Activated CD4-positive, alpha-beta T cell treated with anti-CD3 and anti-CD28 coated beads, Interleukin-2, amount 10 ng/mL, durations not matched to agents 7 days and 5 days (primary cell): Measurements from ENCODE around the gene MYPN. TPM values are rescaled to one million over a fixed set of nuclear protein-coding genes. Genes with fewer than 3 reads are reported as not detected.

Source experiments
- CTCF ChIA-PET: fragments of 350-600 bp; sonication (Branson Sonifier 250); formaldehyde crosslinking; loops from one replicate; lab custom pipeline; 2021; ENCODE audit warnings: antibody characterized with exemption; lab: Charles Lee
- POLR2A ChIA-PET: fragments of 350-600 bp; sonication (Branson Sonifier 250); formaldehyde crosslinking; loops from one replicate; lab custom pipeline; 2021; ENCODE audit warnings: antibody characterized with exemption; lab: Charles Lee
- DNase-seq: peaks from one replicate; pipeline ENCODE4 v3.0.0-alpha.2; 2020
- H3K27ac Mint-ChIP-seq: one replicate; pipeline ENCODE4 v1.8.0; 2021; ENCODE audit warnings: mild to moderate bottlenecking, moderate library complexity, mixed read lengths
- H3K27me3 Mint-ChIP-seq: one replicate; pipeline ENCODE4 v1.8.0; 2021; ENCODE audit warnings: mixed read lengths
- H3K36me3 Mint-ChIP-seq: one replicate; pipeline ENCODE4 v1.8.0; 2021; ENCODE audit warnings: low read depth, mixed read lengths
- H3K4me1 Mint-ChIP-seq: one replicate; pipeline ENCODE4 v1.8.0; 2021; ENCODE audit warnings: mixed read lengths
- H3K4me3 Mint-ChIP-seq: one replicate; pipeline ENCODE4 v1.8.0; 2021; ENCODE audit warnings: mild to moderate bottlenecking, moderate library complexity, mixed read lengths
- H3K9me3 Mint-ChIP-seq: one replicate; pipeline ENCODE4 v1.8.0; 2021; ENCODE audit warnings: mixed read lengths
- total RNA-seq, 2 experiments: library from RNA; stranded (reverse); gene quantifications; one replicate each; pipeline ENCODE4 v1.2.3, GENCODE V29; 2021

The MYPN gene
- total RNA-seq, 2 experiments from 2014 or later: not detected

DNA sequence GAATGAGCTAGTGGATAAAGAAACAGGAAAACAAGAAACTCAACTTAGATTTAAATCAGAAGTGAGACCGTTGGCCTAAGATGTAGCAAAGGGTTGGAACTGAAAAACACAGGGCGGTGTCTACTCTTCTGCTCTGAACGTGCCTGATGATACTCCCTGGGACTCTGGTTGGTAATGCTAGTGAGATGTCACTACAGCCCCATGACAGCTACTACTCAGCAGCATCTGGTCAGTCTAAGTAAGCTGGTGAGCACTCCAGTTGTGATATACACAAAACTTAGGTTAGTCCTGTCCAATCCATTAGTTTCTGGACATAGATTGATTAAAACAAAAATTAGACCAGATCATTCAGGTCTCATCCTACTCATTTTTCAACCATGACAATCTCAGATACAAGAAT is 15.4 kb downstream of the MYPN start:
- H3K27me3 Mint-ChIP-seq: peaks cover 7% of the 10 kb centered on the region
- H3K9me3 Mint-ChIP-seq: no peaks in the 10 kb centered on the region
- no peaks in the 10 kb centered on the region for H3K4me1 Mint-ChIP-seq
- no peak for DNase-seq
- ChIA-PET POLR2A (no interaction called here), CTCF (no interaction called here)
- H3K36me3 Mint-ChIP-seq: no peaks in the 10 kb centered on the region
- H3K4me3 Mint-ChIP-seq: no peak overlapping the region
- H3K27ac Mint-ChIP-seq: no peak overlapping the region

DNA sequence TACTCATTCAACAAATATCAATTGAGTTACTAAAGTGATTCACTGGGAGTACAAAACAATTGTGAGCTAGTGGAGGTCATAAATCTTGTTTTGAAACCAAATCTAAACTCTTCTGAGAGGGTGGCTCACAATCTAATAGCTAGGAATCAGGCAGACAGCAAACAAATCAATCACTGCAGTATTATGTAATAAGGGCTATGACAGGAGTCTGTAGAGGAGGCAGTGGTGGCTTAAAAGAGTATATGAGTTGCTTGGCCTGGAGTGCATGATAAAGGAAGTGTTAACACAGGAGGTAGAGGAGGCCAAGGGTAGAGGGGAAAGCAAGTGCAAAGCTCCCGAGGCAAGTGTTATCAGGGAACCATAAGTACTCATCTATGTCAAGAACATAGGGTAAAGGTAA is 16.5 kb downstream of the MYPN start:
- H3K27ac Mint-ChIP-seq: no peak overlapping the region
- DNase-seq: no peak
- H3K4me3 Mint-ChIP-seq: no peak overlapping the region
- peaks cover 4% of the 10 kb centered on the region for H3K27me3 Mint-ChIP-seq
- H3K36me3 Mint-ChIP-seq: no peaks in the 10 kb centered on the region
- ChIA-PET CTCF (no interaction called here), POLR2A (no interaction called here)
- no peaks in the 10 kb centered on the region for H3K4me1 Mint-ChIP-seq
- H3K9me3 Mint-ChIP-seq: no peaks in the 10 kb centered on the region

DNA sequence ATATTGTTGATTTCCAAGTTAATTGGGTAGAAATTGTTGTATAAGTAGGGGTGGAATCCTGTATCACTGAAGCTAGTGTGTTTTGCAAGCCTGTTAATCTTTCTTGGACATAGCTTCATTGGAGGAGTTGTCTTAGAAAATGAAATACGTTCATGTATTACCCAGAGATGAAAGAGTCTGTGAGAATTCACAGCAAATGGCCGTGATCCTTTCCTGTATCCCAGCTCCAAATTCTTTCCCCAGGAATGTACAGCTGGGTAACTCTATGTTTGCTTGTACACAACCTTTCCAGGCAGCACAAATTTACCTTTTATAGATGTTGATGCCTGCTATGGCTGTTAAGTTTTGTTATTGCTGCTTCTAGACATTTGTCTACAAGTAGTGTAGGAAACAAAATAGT is 18.7 kb downstream of the MYPN start:
- no peak for DNase-seq
- Mint-ChIP-seq H3K27me3 (peaks cover 4% of the 10 kb centered on the region), H3K36me3 (no peaks in the 10 kb centered on the region), H3K4me1 (no peaks in the 10 kb centered on the region), H3K27ac (no peak overlapping the region), H3K4me3 (no peak overlapping the region), H3K9me3 (no peaks in the 10 kb centered on the region)
- ChIA-PET POLR2A (no interaction called here), CTCF (no interaction called here)

DNA sequence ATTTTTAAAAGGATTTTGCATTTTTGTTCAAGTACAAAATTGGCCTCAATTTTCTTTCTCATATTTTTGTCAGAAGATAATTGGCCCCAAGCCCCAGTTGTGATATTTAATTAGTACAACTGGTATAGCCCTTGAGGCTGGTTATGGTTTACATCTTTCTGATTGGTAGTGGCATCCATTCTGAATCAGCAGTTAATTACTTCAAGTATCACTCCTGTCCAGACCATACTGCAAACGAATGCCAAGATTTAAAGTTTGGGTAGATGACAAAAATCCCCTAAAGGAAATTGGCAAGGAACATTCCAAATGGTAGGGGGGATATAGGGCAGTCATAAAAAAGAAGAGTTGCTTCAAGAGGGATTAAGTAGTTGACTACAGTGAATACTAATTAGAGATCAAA is 23.1 kb downstream of the MYPN start:
- DNase-seq: no peak
- Mint-ChIP-seq H3K9me3 (no peaks in the 10 kb centered on the region), H3K4me1 (no peaks in the 10 kb centered on the region), H3K27ac (no peak overlapping the region), H3K4me3 (no peak overlapping the region), H3K36me3 (no peaks in the 10 kb centered on the region), H3K27me3 (no peaks in the 10 kb centered on the region)
- POLR2A ChIA-PET: no interaction called here
- CTCF ChIA-PET: no interaction called here

DNA sequence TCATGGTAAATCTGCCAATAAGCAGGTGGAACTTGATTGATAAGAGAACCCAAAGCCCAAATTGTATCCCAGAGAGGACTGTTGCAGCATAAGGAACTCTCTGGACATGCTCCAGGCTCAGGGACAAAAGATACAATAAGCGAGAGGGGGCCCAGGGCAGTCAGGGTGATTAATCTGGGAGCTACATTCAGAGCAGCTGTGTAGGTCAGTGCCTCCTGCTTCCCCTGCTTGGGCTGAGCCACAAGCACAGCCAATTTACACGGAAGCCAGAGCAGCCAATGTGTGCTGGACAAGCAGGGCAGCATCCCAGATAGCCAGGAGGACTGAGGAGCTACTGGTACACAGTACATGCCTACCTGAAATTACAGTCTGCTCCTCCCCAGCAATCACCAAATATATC is 24.2 kb downstream of the MYPN start:
- DNase-seq: no peak
- CTCF ChIA-PET: interaction anchor here (0.6 to 1.3 kb wide), 2 partner anchors 12 to 41 kb away, joined by 3 read pairs; no protein-coding TSS in a partner anchor
- no peaks in the 10 kb centered on the region for H3K36me3 Mint-ChIP-seq
- H3K27ac Mint-ChIP-seq: no peak overlapping the region
- no peaks in the 10 kb centered on the region for H3K9me3 Mint-ChIP-seq
- H3K4me1 Mint-ChIP-seq: no peaks in the 10 kb centered on the region
- POLR2A ChIA-PET: no interaction called here
- H3K4me3 Mint-ChIP-seq: no peak overlapping the region
- no peaks in the 10 kb centered on the region for H3K27me3 Mint-ChIP-seq

DNA sequence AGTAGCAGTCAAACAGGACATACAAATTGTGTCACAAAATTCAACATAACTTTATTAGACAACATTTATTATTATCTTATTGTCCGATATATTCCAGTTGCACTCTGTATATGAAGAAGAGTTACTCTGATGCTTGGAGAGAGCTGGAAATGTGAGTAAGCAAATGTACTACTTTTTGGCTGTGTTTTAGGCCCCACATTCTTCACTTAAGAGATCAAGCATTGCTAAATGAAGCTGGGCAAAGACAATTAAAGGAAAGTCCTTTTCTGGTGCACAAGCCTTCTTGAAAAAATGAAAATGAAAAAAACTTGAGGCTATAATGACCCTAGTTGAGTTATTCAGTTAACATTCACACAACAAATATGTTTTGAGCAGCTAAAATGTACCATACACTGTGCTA is 26.1 kb downstream of the MYPN start:
- H3K36me3 Mint-ChIP-seq: no peaks in the 10 kb centered on the region
- DNase-seq: no peak
- ChIA-PET CTCF (interaction anchor here (0.6 kb wide), 1 partner anchor 278 kb away, joined by 3 read pairs; no protein-coding TSS in a partner anchor), POLR2A (no interaction called here)
- H3K4me1 Mint-ChIP-seq: no peaks in the 10 kb centered on the region
- H3K27ac Mint-ChIP-seq: no peak overlapping the region
- no peaks in the 10 kb centered on the region for H3K9me3 Mint-ChIP-seq
- no peak overlapping the region for H3K4me3 Mint-ChIP-seq
- peaks cover 5% of the 10 kb centered on the region for H3K27me3 Mint-ChIP-seq

DNA sequence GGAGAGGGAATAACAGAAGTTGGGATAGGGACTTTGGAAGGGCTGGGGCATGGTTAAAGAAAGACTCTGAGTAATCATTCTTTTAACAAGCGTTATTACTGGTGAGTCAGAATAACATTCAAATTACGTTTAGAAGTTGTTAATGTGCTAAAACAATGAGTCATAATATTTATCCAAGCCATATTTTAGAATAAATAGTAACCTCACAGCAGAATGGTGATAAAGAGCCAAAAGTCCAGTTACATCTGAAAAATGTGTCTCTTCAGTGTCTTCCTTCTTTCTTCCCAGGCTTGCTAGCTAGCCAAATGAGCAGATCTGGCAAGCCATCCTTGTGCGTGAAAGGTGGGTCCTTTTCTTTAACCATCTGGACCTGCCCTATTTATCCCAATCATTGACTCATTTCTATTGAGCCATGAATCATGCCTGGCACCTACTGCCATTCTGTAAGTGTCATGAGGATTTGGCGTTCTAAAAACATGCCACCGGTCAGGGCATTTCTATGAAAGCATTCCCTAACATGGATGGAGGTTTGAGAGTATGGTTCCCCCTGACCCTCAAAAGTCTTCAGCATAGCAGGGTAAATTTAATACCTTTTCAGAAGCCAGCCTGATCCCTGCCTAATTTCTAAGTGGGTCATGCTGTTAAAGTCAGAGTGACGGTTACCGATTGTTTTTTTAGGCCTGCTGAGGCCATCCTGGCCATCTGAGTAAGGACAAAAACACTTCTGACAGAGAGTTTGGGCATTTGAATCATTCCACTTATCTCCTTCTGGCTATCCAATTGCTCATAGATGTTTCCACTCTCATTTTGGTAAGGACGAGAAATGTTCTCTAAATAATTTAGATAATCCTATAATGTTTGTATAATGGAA is 26.9 kb downstream of the MYPN start:
- peaks cover 5% of the 10 kb centered on the region for H3K27me3 Mint-ChIP-seq
- POLR2A ChIA-PET: no interaction called here
- no peaks in the 10 kb centered on the region for H3K4me1 Mint-ChIP-seq
- CTCF ChIA-PET: no interaction called here
- H3K4me3 Mint-ChIP-seq: no peak overlapping the region
- H3K36me3 Mint-ChIP-seq: no peaks in the 10 kb centered on the region
- no peaks in the 10 kb centered on the region for H3K9me3 Mint-ChIP-seq
- DNase-seq: no peak
- H3K27ac Mint-ChIP-seq: no peak overlapping the region

DNA sequence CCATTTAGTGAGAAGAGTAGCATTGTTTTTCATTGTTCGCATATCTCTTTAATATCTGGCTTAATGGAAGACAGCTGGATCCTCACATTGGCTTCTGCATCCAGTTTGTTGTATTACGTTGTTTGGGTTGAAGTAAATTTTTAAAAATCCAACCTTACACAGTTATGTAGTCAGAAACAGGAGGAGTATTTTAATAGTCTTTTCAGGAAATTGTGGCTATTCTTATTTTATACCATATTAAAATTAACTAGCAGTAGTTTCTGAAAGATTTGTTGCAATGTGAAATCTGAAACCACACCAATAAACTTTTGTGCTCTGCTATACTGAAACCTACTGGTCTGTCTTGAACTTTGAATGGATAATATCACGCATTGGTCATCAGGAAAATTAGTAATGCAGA is 27.9 kb downstream of the MYPN start:
- Mint-ChIP-seq H3K36me3 (no peaks in the 10 kb centered on the region), H3K27ac (no peak overlapping the region), H3K27me3 (peaks cover 5% of the 10 kb centered on the region), H3K4me3 (no peak overlapping the region), H3K9me3 (no peaks in the 10 kb centered on the region), H3K4me1 (no peaks in the 10 kb centered on the region)
- DNase-seq: no peak
- POLR2A ChIA-PET: no interaction called here
- CTCF ChIA-PET: no interaction called here

DNA sequence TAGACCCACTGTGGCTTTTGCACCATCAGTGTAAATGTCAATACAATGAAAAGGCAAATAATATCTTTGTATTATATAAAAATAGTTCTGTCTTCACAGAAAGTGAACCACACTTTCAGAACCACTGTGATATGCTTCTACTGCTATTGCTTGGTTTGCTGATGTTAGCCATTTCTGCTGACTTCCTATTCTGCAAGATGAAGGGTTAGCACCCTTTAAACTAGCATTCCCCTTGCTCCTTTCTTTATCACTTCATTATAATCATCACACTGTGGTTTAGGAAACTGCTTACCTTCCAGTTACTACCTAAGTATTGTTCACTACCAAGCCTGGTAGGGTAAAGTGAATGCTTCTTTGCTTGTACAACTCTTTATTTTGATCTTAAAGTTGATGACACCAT is 29.2 kb downstream of the MYPN start:
- DNase-seq: no peak
- CTCF ChIA-PET: no interaction called here
- Mint-ChIP-seq H3K36me3 (no peaks in the 10 kb centered on the region), H3K9me3 (no peaks in the 10 kb centered on the region), H3K4me3 (no peak overlapping the region), H3K27me3 (peaks cover 5% of the 10 kb centered on the region), H3K27ac (no peak overlapping the region), H3K4me1 (no peaks in the 10 kb centered on the region)
- POLR2A ChIA-PET: no interaction called here

DNA sequence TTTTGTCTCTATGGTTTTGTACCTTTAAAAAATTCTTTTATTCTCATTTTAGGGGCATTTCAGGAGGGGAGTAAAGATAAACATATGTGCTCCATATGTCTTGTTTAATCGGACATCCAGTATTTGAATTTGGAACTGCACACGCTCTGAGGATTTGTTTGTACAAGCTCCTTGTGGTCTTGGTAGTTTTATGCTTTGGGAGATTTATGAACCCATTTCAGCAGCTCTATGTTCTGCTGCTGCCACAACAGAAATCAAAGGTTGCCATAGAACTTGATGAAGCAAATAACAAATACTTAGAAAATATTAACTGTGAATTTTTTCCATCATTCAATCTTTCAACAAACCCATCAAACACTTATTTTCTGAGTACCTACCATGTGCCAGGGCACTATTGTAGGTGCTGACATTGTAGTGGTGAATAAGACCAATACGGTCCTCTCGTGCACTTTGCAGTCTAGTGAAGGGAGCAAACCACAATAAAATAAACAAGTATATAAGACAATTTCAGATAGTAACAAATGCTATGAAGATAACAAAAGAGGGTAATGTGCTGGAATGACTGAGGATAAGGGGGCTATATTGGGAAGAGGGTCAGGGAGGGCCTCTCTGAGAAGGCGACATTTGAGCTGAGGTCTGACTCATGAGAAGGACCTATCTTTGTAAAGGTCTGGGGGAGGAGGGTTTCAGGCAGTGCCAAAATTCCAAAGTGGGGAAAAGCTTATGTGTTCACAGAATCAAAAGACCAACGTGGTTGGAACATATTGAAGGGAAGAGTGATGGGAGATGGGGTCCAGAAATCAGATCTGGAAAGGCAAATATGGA is 30.4 kb downstream of the MYPN start:
- CTCF ChIA-PET: interaction anchor here (0.6 to 0.7 kb wide), 2 partner anchors 20 to 24 kb away, joined by 3 to 5 read pairs; no protein-coding TSS in a partner anchor
- H3K36me3 Mint-ChIP-seq: no peaks in the 10 kb centered on the region
- DNase-seq: no peak
- POLR2A ChIA-PET: no interaction called here
- no peak overlapping the region for H3K27ac Mint-ChIP-seq
- H3K4me1 Mint-ChIP-seq: no peaks in the 10 kb centered on the region
- no peaks in the 10 kb centered on the region for H3K9me3 Mint-ChIP-seq
- H3K27me3 Mint-ChIP-seq: peaks cover 5% of the 10 kb centered on the region
- no peak overlapping the region for H3K4me3 Mint-ChIP-seq

DNA sequence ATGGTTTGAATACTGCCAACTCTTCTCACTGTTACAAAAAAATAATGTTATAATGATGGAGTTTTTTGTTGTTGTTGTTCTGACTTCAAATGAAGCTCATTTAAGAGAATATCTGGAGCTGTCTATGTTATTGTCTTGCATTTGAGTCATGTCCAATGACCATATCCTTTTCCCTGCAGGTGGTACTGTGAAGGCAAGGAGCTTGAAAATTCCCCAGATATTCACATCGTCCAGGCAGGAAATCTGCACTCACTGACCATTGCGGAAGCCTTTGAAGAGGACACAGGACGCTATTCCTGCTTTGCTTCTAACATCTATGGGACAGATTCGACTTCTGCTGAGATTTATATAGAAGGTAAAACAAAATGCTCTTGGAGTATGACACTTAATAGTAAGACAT is 33.5 kb downstream of the MYPN start:
- ChIA-PET CTCF (no interaction called here), POLR2A (no interaction called here)
- Mint-ChIP-seq H3K9me3 (no peaks in the 10 kb centered on the region), H3K4me3 (no peak overlapping the region), H3K27me3 (peaks cover 7% of the 10 kb centered on the region), H3K4me1 (peaks cover 3% of the 10 kb centered on the region), H3K36me3 (no peaks in the 10 kb centered on the region), H3K27ac (no peak overlapping the region)
- no peak for DNase-seq

DNA sequence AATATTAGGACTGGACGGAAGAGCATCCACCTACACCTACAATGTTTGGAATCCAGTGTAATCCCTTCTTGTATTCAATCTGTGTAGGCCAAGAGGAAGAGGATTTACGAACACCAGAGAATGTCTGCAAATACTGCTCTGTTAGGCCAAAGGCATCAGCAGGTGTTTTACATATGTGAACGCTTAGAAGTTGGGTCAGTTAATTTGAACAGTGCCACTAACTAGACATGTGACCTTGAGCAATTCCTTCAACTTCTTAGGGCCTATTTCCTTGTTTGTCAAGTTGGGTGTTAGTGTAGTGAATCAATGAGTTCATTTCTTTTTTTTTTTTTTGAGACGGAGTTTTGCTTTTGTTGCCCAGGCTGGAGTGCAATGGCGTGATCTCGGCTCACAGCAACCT is 35.4 kb downstream of the MYPN start:
- ChIA-PET CTCF (interaction anchor here (0.8 kb wide), 1 partner anchor 12 kb away, joined by 3 read pairs; no protein-coding TSS in a partner anchor), POLR2A (no interaction called here)
- no peak overlapping the region for H3K4me3 Mint-ChIP-seq
- H3K36me3 Mint-ChIP-seq: no peaks in the 10 kb centered on the region
- DNase-seq: no peak
- H3K9me3 Mint-ChIP-seq: no peaks in the 10 kb centered on the region
- H3K27me3 Mint-ChIP-seq: peaks cover 7% of the 10 kb centered on the region
- H3K27ac Mint-ChIP-seq: no peak overlapping the region
- H3K4me1 Mint-ChIP-seq: peaks cover 3% of the 10 kb centered on the region

DNA sequence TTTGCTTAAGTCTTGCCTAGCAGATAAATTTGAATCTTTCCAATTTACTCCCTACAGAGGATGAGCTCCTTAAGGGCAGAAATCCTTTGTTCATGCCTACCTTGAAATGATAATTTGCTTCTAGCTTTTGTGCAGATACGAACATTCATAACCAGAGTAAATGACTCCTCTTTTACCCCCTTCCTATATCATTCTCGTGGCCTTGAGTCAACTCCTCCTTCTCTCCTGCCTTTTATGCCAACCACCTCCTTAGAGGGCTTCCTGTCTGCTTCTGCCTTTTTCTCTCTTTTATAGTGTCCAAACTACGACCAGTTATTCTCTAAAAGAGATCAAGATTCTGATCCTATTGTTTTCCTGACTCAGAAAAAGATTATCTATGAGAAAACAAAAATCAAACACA is 36.4 kb downstream of the MYPN start:
- Mint-ChIP-seq H3K4me3 (no peak overlapping the region), H3K27ac (no peak overlapping the region), H3K36me3 (no peaks in the 10 kb centered on the region), H3K4me1 (peaks cover 3% of the 10 kb centered on the region), H3K9me3 (no peaks in the 10 kb centered on the region), H3K27me3 (peaks cover 2% of the 10 kb centered on the region)
- DNase-seq: no peak
- ChIA-PET CTCF (interaction anchor here (0.8 kb wide), 1 partner anchor 13 kb away, joined by 3 read pairs; no protein-coding TSS in a partner anchor), POLR2A (no interaction called here)
